Left cardiac atrium (tissue), 4 donors: Measurements from ENCODE around the gene FXYD1. TPM values are rescaled to one million over a fixed set of nuclear protein-coding genes. Genes with fewer than 3 reads are reported as not detected.
"Not testable (repeated sequence)": the region's sequence is repeated elsewhere in the genome, so short reads cannot be mapped to it uniquely, and the experiment has no call there.

ENCODE experiments used
- ATAC-seq, 2 donors: fragments of 200-7000 bp; cut with Tn5 transposase; one replicate each; pipeline ENCODE4 v1.9.1; 2020; ENCODE audit warnings: mild to moderate bottlenecking in 2 of 2, moderate library complexity in 2 of 2
- DNase-seq: peaks from one replicate; pipeline ENCODE4 v3.0.0-alpha.2; 2020
- intact Hi-C, 2 donors: fragments of 100-400 bp; cut with DNase I; formaldehyde crosslinking; loops; one replicate each; pipeline versions ENCODE4 v1.14.1 to v1.15.1; 2022 to 2023
- total RNA-seq, 2 donors: library from RNA; stranded (reverse); fragmentation: NEBNext Ultra II Directional; extraction: Animal tissue kit (Norgen Biotek cat#: 25700); gene quantifications; one replicate each; pipeline ENCODE4 v1.2.1, GENCODE V29; 2021
- donor health status: DM: no; HTN: yes; CAD: no.
- donor health status: DM: no; HTN: yes; CAD: no; lungs with severe emphysema.
- donor health status: DM: yes; HTN: yes; CAD: no.
- donor health status: Dilated cardiomyopathy.

The FXYD1 gene
- total RNA-seq, 2 donors from 2014 or later, result 297 to 393 TPM

- intact Hi-C loops, result loop anchor here in 1 of 2 donors (10.0 kb wide), 1 partner anchor 71 kb away; no protein-coding TSS in a partner anchor
- no peak for ATAC-seq
- no peak for DNase-seq
These were observed 2.4 kb upstream of the FXYD1 start for GRCh38 chr19:35136231-35136630.

GRCh38 chr19:35136977-35137702 lies 1.5 kb upstream of the FXYD1 start:
- DNase-seq, result no peak
- ATAC-seq, result no peak
- intact Hi-C loops, result loop anchor here in 1 of 2 donors (10.0 kb wide), 1 partner anchor 72 kb away; no protein-coding TSS in a partner anchor

GRCh38 chr19:35140207-35140961 lies 1.8 kb downstream of the FXYD1 start:
- DNase-seq, result no peak
- intact Hi-C loops, result loop anchor here in 1 of 2 donors (5.0 kb wide), 1 partner anchor 127 kb away; the partner anchor contains the start of gene USF2
- ATAC-seq, result no peak

GRCh38 chr19:35140962-35141836 lies 2.6 kb downstream of the FXYD1 start:
- ATAC-seq, result peak; percentile 68 to 73
- peak; percentile 95 for DNase-seq
- intact Hi-C loops, result loop anchor here in 1 of 2 donors (5.0 kb wide), 1 partner anchor 126 kb away; the partner anchor contains the start of gene USF2

- no peak for DNase-seq
- intact Hi-C loops, result loop anchor here in 1 of 2 donors (5.0 kb wide), 1 partner anchor 125 kb away; the partner anchor contains the start of gene USF2
- ATAC-seq, result no peak
These were observed 3.4 kb downstream of the FXYD1 start for GRCh38 chr19:35141837-35142605.

- no peak for ATAC-seq
- intact Hi-C loops, result loop anchor here in 1 of 2 donors (5.0 kb wide), 1 partner anchor 125 kb away; the partner anchor contains the start of gene USF2
- DNase-seq, result peak; percentile 62
These were observed 4.1 kb downstream of the FXYD1 start for GRCh38 chr19:35142606-35143230.

- no peak for DNase-seq
- intact Hi-C loops, result loop anchor here in 1 of 2 donors (5.0 kb wide), 1 partner anchor 124 kb away; the partner anchor contains the start of gene USF2
- ATAC-seq, result no peak
These were observed 4.6 kb downstream of the FXYD1 start, which contains the start of gene FXYD7 for GRCh38 chr19:35143231-35143715. TSS of gene FXYD7 (plus strand) at chr19:35143255. CDS start at chr19:35143334, 79 bp downstream.

GRCh38 chr19:35143818-35144217 lies 5.2 kb downstream of the FXYD1 start:
- intact Hi-C loops, result loop anchor here in 1 of 2 donors (5.0 kb wide), 1 partner anchor 123 kb away; the partner anchor contains the start of gene USF2
- ATAC-seq (no peak), DNase-seq (no peak)

GRCh38 chr19:35144259-35144599 lies 5.6 kb downstream of the FXYD1 start:
- intact Hi-C loops, result loop anchor here in 1 of 2 donors (5.0 kb wide), 1 partner anchor 123 kb away; the partner anchor contains the start of gene USF2
- no peak for ATAC-seq

GRCh38 chr19:35144600-35145436 lies 6.2 kb downstream of the FXYD1 start:
- intact Hi-C loops, result loop anchor here in 1 of 2 donors (5.0 kb wide), 1 partner anchor 122 kb away; the partner anchor contains the start of gene USF2
- DNase-seq (peak; percentile 55), ATAC-seq (no peak)

More at GRCh38 chr19:35144259-35144599, 5.6 kb downstream of the FXYD1 start:
- no peak for DNase-seq

- intact Hi-C loops, result no loop called here
- no peak for DNase-seq
- ATAC-seq, result no peak
These were observed 8.3 kb downstream of the FXYD1 start for GRCh38 chr19:35146746-35147459.

GRCh38 chr19:35149463-35149862 lies 10.8 kb downstream of the FXYD1 start:
- ATAC-seq (no peak), DNase-seq (no peak)
- intact Hi-C loops, result no loop called here

GRCh38 chr19:35150445-35150844 lies 11.8 kb downstream of the FXYD1 start:
- ATAC-seq (no peak), DNase-seq (no peak)
- intact Hi-C loops, result no loop called here

- DNase-seq, result no peak
- intact Hi-C loops, result no loop called here
- no peak for ATAC-seq
These were observed 12.8 kb downstream of the FXYD1 start for GRCh38 chr19:35151273-35152065.

- intact Hi-C loops, ATAC-seq, DNase-seq: not testable (repeated sequence)
These were observed 14.5 kb downstream of the FXYD1 start for GRCh38 chr19:35153129-35153522.
